Testis (tissue), 3 donors: ENCODE data around the gene MRTO4. TPM values are rescaled to one million over a fixed set of nuclear protein-coding genes. Genes with fewer than 3 reads are reported as not detected.
"Not testable (repeated sequence)": the region's sequence is repeated elsewhere in the genome, so short reads cannot be mapped to it uniquely, and the experiment has no call there.

Experiments
- DNase-seq: peaks from one replicate; pipeline ENCODE4 v3.0.0-alpha.2; 2019
- H3K27ac ChIP-seq, 2 donors: fragments of 200-600 bp; sonication (generic); one replicate each; pipeline ENCODE4 v1.5.1; 2019
- H3K27me3 ChIP-seq: fragments of 200-600 bp; sonication (generic); one replicate; pipeline ENCODE4 v1.5.1; 2019
- H3K36me3 ChIP-seq: fragments of 200-600 bp; sonication (generic); one replicate; pipeline ENCODE4 v1.5.1; 2017; ENCODE audit warnings: low read depth; ENCODE audit errors: missing control alignments
- H3K4me1 ChIP-seq: fragments of 200-600 bp; sonication (generic); one replicate; pipeline ENCODE4 v1.5.1; 2019
- H3K4me3 ChIP-seq, 2 donors: fragments of 200-600 bp; sonication (generic); one replicate each; pipeline ENCODE4 v1.5.1; 2017 to 2019
- H3K9me3 ChIP-seq: fragments of 200-600 bp; sonication (generic); one replicate; pipeline ENCODE4 v1.5.1; 2017
- POLR2A ChIP-seq: fragments of 450-650 bp; IDR thresholded peaks from one replicate; pipeline ENCODE4 v1.6.1; 2017; ENCODE audit warnings: antibody characterized with exemption, mild to moderate bottlenecking, moderate library complexity
- WGBS, 2 donors: methylation state at CpG; one replicate each; pipeline ENCODE4 v1.1.5; 2018; 5-methylcytosine and 5-hydroxymethylcytosine counted together
- intact Hi-C: fragments of 100-400 bp; cut with DNase I; formaldehyde crosslinking; loops from one replicate; pipeline ENCODE4 v1.15.1; 2023; ENCODE audit warnings: low total_unique reads
- polyA plus RNA-seq: library from polyadenylated mRNA; stranded (reverse); fragments of 350-450 nt; fragmentation: Illumina TruSeq; extraction: RNeasy Lipid Tissue Mini Kit (QIAGEN cat#74804); gene quantifications from one replicate; pipeline ENCODE4 v1.2.3, GENCODE V29; 2014; ENCODE audit warnings: low read depth, low replicate concordance; ENCODE audit not compliant: insufficient read depth
- total RNA-seq, 2 donors: library from RNA; depleted of rRNA; stranded (reverse); fragments of >200 nt; gene quantifications; one replicate each; pipeline ENCODE4 v1.2.3, GENCODE V29; 2016
- TF ChIP-seq, protein P1 (sequence below), 3 experiments: fragments of 450-650 bp in 2 of 3; fragments of 200-600 bp in 1 of 3; sonication (generic) in 1 of 3; IDR thresholded peaks; one replicate each; pipeline ENCODE4 v1.5.1; 2016 to 2019; ENCODE audit warnings: antibody characterized with exemption in 3 of 3, mild to moderate bottlenecking in 2 of 3, moderate library complexity in 1 of 3

MRTO4 gene
- total and polyA plus RNA-seq, 3 donors from 2014 or later: 25.8 to 46.4 (median 36.9) TPM

DNA sequence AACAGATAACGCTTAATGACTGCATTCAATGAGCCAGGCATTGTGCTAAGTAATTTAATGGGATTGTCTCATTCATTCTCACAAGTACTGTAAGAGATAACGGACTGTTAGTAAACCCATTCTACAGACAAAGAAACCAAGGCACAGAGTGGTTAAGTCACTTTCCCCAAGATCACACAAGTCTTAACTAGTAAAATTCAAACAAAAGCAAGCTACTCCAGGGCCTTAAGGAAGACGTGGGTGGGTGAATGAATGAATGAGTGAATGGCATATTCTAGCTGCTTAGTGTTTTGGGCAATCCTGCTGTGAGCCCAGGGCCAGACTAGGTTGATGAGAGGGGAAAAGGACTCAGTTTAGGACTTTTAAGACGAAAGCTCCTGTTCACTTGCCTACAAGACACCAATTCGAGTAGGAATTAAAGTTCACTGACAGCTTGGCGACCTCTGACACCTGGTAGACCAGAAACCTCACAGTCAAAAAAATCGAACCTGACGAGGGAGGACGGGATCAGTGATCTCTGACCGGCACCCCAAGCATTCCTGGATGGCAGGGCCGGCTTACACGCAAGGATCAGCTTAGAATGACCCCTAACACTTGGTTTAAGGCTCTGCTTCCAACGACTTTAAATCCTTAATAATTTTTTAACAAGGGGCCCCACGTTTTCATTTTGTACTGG lies 838 bp upstream of the MRTO4 start:
- no peak for DNase-seq
- H3K27me3 ChIP-seq: no peaks in the 10 kb centered on the region
- H3K4me3 ChIP-seq: peak overlapping the region; percentile 83 to 87
- TF ChIP-seq POLR2A: no peak
- TF ChIP-seq, protein P1, sequence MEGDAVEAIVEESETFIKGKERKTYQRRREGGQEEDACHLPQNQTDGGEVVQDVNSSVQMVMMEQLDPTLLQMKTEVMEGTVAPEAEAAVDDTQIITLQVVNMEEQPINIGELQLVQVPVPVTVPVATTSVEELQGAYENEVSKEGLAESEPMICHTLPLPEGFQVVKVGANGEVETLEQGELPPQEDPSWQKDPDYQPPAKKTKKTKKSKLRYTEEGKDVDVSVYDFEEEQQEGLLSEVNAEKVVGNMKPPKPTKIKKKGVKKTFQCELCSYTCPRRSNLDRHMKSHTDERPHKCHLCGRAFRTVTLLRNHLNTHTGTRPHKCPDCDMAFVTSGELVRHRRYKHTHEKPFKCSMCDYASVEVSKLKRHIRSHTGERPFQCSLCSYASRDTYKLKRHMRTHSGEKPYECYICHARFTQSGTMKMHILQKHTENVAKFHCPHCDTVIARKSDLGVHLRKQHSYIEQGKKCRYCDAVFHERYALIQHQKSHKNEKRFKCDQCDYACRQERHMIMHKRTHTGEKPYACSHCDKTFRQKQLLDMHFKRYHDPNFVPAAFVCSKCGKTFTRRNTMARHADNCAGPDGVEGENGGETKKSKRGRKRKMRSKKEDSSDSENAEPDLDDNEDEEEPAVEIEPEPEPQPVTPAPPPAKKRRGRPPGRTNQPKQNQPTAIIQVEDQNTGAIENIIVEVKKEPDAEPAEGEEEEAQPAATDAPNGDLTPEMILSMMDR (IDR thresholded peaks at IDR 0.05): no peak
- no peaks in the 10 kb centered on the region for H3K36me3 ChIP-seq
- 7 to 8% methylated on average over 14 of the region's 14 CpGs for WGBS, 2 donors
- intact Hi-C loops: no loop called here
- no peaks in the 10 kb centered on the region for H3K9me3 ChIP-seq
- peaks cover 25% of the 10 kb centered on the region for H3K4me1 ChIP-seq
- peak overlapping the region; percentile 94 to 98 for H3K27ac ChIP-seq

- Histone ChIP-seq H3K27ac (no peak overlapping the region), H3K36me3 (no peaks in the 10 kb centered on the region), H3K9me3 (no peaks in the 10 kb centered on the region), H3K27me3 (no peaks in the 10 kb centered on the region), H3K4me1 (peaks cover 25% of the 10 kb centered on the region), H3K4me3 (no peak overlapping the region)
- DNase-seq: no peak
- TF ChIP-seq POLR2A: no peak
- TF ChIP-seq, protein P1 (IDR thresholded peaks at IDR 0.05): no peak
- intact Hi-C loops: no loop called here
These were observed 2.8 kb downstream of the MRTO4 start for GRCh38 chr1:19254416-19254815.

DNA sequence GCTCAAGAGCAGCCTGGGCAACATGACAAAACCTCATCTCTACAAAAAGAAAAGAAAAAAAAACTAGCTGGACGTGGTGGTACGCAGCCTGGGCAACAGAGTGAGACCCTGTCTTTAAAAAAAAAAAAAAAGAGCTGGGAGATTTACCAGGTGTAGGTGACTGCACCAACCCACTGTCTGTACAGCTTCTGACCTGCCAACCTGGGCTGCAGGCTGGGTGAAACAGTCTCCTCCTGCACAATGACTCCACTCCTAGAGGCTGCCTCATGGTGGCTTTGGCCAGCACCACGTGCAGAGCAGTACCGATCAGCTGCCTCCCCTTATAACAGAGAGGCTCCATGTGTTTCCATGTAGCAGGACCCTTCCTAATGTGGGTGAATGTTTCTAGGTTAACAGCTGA lies 3.7 kb downstream of the MRTO4 start:
- Histone ChIP-seq H3K27me3 (no peaks in the 10 kb centered on the region), H3K4me1 (peaks cover 22% of the 10 kb centered on the region), H3K9me3 (no peaks in the 10 kb centered on the region), H3K4me3 (no peak overlapping the region), H3K36me3 (no peaks in the 10 kb centered on the region), H3K27ac (no peak overlapping the region)
- WGBS, 2 donors: 76 to 81% methylated on average over 4 of the region's 4 CpGs
- DNase-seq: no peak
- TF ChIP-seq POLR2A: no peak
- intact Hi-C loops: no loop called here

DNA sequence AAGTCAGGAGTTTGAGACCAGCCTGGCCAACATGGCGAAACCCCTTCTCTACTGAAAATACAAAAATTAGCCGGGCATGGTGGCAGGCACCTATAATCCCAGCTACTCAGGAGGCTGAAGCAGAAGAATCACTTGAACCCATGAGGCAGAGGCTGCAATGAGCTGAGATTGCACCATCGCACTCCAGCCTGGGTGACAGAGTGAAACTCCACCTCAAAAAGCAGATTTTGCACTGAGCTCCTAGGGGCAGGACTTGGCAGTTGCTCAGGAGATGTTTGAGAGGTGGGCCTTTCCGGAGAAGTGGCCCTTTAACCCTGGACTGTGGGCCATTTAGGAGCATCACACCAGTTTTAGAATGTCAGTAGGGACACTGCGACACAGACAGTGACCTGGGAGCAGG lies 4.7 kb downstream of the MRTO4 start:
- intact Hi-C loops, H3K36me3 ChIP-seq: not testable (repeated sequence)
- WGBS, 2 donors: 86 to 97% methylated on average over 5 of the region's 5 CpGs

GRCh38 chr1:19257178-19257914 lies 5.7 kb downstream of the MRTO4 start:
- no peak overlapping the region for H3K27ac ChIP-seq
- no peak overlapping the region for H3K4me3 ChIP-seq
- intact Hi-C loops: no loop called here
- H3K36me3 ChIP-seq: no peaks in the 10 kb centered on the region
- H3K27me3 ChIP-seq: no peaks in the 10 kb centered on the region
- 59 to 67% methylated on average over 15 of the region's 15 CpGs for WGBS, 2 donors
- DNase-seq: no peak
- TF ChIP-seq, protein P1 (IDR thresholded peaks at IDR 0.05): no peak
- no peak for TF ChIP-seq POLR2A
- peaks cover 15% of the 10 kb centered on the region for H3K4me1 ChIP-seq
- no peaks in the 10 kb centered on the region for H3K9me3 ChIP-seq

More for the DNA sequence above, 4.7 kb downstream of the MRTO4 start:
- not testable (repeated sequence) for H3K9me3 ChIP-seq, H3K27me3 ChIP-seq, H3K4me3 ChIP-seq, H3K27ac ChIP-seq, DNase-seq
- H3K4me1 ChIP-seq: peaks cover 17% of the 10 kb centered on the region
